HG03103 (cell line): ENCODE data around the gene CXCL1.

Experiments used
- ATAC-seq: cut with Tn5 transposase; IDR thresholded peaks from one replicate; pipeline ENCODE4 v1.9.1; 2021; ENCODE audit warnings: low read depth; ENCODE audit not compliant: unreplicated experiment

Gene CXCL1

DNA sequence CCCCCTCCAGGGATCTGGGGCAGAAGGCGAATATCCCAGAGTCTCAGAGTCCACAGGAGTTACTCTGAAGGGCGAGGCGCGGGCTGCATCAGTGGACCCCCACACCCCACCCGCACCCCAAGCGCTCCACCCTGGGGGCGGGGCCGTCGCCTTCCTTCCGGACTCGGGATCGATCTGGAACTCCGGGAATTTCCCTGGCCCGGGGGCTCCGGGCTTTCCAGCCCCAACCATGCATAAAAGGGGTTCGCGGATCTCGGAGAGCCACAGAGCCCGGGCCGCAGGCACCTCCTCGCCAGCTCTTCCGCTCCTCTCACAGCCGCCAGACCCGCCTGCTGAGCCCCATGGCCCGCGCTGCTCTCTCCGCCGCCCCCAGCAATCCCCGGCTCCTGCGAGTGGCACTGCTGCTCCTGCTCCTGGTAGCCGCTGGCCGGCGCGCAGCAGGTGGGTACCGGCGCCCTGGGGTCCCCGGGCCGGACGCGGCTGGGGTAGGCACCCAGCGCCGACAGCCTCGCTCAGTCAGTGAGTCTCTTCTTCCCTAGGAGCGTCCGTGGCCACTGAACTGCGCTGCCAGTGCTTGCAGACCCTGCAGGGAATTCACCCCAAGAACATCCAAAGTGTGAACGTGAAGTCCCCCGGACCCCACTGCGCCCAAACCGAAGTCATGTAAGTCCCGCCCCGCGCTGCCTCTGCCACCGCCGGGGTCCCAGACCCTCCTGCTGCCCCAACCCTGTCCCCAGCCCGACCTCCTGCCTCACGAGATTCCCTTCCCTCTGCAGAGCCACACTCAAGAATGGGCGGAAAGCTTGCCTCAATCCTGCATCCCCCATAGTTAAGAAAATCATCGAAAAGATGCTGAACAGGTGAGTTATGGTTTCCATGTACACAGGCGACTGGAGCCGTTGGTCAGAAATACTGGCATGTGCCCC, at the start of gene CXCL1:
CXCL1 (plus strand) TSS at position 264 of the 926 bp plus-strand sequence; CDS start at position 342, 78 bp downstream.
- no peak for ATAC-seq

DNA sequence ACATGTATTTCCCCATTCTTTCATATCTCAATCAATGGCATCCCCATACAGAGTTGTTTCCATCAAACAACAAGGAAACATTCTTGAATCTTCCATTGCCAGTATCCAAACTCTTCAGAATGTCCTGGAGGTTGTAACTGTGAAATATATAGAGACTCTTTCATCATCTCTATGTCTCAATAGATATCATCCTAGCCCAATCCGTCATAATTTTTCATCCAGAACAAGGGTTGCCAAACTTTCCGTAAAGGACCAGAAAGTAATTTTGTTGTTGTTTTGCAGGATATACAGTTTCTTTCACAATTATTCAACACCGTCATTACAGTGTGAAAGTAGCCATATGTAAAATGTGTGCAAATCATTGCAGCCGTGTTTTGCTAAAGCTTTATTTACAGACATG, 47.9 kb upstream of the CXCL1 start:
- no peak for ATAC-seq

DNA sequence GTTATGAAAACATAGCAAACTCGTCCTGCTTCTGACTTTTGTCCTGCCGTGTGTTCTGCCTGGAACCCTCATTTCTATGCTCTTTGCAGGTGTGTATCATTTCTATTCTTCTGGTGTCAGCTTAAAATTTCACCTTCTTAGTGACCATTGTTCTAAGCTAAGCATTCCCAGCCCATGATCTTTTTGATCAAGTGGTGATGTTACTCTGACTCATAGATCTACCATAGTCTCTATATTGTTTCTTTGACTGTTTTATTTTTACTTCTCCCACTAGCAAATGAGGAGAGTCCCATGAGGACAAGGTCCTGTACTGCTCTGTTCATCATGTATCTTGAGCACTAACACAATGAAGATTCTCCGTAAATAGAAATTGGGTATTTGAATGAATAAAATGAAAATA, 46.8 kb upstream of the CXCL1 start:
- no peak for ATAC-seq

DNA sequence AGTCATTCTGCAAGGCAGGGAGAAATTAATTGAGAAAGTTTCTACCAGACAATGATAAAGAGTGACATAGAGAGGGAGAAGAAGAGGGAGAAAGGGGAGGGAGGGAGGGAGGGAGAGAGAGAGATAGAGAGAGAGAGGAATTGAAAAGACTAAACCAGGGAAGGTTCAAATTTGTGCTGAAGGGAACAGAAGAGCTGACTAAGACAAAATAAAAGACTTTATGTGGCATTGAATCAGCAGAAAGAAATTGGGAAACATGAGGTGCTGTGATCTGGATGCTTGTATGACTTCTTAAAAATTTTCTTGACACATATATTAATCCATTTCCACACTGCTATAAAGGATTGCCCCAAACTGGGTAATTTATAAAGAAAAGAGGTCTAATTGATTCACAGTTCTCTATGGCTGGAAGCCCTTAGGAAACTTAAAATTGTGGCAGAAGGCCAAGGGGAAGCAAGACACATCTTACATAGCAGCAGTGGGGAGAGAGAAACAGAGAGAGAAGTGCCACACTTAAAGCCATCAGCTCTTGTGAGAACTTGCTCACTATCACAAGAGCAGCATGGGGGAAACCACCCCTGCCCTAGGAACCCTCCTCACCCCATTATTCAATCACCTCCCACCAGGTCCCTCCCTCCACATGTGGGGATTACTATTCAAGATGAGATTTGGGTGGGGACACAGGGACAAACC, 46.2 kb upstream of the CXCL1 start:
- no peak for ATAC-seq

DNA sequence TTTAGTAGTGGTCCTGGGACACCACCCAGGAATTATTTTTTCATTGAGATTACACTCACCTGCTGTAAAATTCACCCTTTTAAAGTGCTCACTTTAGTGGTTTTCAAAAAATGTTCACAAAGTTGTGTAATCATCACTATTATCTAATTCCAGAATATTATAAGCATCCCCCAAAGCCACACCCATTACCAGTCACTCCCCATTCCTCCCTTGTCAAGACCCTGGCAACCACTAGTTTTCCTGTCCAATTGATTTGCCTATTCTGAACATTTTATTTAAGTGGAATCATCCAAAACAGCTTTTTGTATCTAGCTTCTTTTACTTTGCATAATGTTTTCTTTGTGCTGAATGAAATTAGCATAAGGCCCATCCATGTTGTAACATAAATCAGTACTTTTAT, 45.4 kb upstream of the CXCL1 start:
- no peak for ATAC-seq

DNA sequence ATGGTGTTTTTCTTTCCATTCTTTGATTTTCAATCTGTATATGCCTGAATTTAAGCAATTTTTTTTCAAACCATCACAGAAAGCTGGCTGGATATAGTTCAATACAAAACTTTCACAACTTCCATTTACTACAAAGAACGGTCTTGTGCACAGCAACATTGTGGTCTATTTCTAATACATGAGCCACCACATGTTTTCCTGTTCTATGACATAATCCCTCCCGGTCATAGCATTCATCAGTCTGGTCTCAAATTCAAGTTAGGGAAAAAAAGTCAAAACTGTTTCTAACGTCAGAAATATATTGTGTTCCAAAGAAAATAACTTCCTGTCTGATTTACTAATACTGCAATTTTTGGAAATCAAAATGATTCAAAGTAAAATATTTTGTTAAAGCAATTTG, 40.2 kb upstream of the CXCL1 start:
- no peak for ATAC-seq

DNA sequence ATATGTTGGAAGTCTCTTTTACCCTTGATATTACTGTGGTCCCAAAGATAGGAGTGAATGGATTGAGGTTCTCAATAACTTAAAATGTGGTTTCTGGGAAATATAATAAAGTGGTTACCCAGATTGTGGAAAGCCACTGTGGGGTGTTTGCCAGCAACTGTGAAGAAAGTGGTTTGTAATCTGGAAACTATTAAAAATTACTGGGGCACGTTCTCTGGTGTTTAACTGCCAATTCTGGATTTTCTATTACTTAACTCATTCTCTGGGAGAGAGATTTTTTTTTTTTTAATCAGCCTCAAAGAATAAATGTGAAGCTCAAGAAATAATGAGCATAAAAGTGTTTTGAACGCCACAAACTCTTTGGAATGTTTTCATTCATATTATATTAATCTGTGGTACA, 37.6 kb upstream of the CXCL1 start:
- no peak for ATAC-seq

DNA sequence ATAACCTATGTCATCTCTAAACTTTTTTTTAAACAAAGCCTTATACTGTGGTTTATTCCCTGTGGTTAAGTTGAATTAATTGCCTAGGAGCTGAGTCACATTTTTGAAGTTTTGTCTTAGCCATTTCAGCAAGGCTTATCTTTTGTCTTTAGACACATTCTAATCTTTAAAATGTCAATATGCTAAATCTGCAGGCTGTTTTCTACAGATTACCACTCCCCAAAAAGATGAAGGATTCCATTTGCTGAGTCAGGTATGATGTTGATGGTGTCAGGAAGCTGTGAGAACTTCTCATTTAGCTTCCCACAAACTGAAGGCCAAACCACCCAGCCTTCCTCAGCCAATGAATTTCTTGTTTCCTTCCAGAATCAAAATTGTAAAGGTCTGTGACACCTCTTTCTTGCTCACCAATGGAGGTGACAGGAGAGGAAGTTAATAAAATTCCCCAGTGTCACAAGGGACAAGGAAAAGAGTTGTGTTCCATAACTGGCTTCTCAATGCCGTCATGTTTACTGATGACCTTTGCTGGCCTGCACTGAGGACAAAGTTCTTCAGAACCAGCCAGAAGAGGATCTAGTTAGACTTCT, 36.4 kb upstream of the CXCL1 start:
- ATAC-seq = no peak

DNA sequence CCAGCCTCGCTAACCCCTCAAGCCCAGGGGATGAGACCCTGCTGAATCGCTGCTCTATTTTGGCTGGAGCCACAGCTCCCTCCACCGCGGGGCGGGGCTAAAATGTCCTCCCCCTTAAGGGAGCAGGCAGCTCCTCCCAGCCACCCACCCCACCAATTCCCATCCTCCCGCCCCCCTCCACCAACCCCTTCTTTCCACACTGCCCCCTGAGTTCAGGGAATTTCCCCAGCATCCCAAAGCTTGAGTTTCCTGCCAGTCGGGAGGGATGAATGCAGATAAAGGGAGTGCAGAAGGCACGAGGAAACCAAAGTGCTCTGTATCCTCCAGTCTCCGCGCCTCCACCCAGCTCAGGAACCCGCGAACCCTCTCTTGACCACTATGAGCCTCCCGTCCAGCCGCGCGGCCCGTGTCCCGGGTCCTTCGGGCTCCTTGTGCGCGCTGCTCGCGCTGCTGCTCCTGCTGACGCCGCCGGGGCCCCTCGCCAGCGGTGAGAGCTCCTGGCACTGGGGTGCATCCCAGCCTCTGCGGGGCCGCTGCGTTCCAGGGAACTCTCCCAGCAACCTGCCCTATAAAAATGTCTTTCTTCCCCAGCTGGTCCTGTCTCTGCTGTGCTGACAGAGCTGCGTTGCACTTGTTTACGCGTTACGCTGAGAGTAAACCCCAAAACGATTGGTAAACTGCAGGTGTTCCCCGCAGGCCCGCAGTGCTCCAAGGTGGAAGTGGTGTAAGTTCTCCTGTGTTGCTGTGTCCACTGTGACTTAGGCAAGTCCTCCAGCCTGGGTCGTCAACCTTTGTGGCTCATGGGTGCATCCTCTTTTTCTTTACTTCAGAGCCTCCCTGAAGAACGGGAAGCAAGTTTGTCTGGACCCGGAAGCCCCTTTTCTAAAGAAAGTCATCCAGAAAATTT, 32.6 kb upstream of the CXCL1 start, which contains the start of gene CXCL6:
CXCL6 (plus strand) TSS at position 306 of the 907 bp plus-strand sequence; CDS start at position 379, 73 bp downstream.
- no peak for ATAC-seq

DNA sequence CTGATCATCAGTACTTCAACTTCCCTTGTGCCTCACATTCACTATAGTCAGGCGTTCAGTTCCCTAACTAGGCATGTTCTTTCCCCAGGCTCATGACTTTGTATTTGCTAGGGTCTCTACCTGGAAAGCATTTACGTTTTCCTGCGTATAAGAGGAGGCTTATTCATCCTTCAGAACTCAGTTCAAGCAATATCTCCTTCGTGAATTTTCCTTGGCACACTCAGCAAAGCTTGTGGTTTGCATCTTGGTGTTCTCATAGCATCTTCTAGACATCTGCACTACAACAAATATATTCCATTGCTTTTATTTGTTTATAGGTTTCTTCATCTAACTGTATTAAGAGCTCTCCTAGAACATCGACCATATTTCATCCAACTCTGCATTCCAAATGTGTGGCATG, 30.1 kb upstream of the CXCL1 start:
- ATAC-seq = no peak

DNA sequence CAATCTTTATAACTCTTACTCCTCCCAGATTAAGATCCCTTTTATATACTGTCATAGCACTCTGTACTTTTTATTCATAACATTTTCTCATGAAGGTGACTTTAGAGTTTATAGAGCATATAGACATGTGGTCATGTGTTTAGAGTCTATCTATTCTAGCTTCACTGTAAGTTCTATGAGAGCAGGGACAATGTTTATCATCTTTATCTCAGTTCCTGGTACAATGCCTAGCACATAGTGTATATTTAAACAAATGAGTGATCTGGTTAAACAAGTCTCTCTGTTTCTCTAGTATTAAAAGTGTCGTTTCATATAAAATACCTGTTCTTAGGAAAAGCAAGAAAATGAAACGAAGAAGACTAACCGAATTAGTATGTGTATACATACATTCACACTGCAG, 29.5 kb upstream of the CXCL1 start:
- no peak for ATAC-seq

DNA sequence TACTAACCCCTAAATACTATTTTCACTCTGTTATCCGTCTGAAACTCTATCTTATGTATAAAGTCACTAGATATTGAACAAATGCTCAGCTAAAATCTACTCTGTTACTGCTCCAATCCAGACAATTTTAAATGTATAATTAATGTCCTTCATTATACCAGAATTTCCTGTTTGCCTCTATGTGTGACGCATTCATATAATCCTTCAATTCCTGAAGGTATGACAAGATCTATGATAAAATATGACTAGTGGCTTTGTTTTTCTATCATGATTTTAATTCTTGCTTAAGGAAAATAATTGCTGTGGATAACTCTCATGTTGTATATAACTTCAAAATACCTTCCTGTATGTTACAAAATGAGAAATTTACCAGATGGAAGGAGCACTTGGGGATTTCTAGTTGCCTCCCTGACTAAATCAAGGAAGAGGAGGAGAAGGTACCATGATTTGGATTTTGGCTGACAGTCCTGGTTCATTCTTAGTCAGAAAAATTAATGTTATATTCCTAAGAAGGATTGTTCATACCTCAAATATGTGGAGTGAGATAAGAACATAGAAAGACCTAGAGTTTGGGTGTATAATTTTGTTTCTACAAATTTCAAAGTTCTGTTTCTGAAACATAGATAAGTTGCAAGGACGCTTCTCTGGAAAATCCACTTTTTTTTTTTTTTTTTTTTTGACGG, 27.8 kb upstream of the CXCL1 start:
- ATAC-seq = no peak

DNA sequence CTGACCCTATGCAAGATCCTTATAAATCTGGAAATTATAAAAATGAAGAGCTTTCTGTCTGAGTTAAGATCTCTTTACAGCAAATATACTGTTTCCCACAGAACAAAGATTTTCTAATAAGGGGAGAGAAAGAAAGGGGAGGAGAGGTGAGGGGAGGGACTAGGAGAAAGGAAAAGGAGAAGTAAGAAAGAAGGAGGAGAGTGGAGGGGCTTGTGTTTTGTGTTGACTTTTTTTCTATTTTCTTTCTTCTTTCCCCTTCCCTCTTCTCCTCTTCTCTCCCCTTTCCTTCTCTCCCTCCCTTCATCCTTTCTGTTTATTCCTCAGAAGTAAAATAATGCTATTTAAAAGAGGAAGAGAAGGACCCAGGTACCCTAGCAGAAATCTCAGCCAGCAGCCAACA, 26.5 kb upstream of the CXCL1 start:
- no peak for ATAC-seq

DNA sequence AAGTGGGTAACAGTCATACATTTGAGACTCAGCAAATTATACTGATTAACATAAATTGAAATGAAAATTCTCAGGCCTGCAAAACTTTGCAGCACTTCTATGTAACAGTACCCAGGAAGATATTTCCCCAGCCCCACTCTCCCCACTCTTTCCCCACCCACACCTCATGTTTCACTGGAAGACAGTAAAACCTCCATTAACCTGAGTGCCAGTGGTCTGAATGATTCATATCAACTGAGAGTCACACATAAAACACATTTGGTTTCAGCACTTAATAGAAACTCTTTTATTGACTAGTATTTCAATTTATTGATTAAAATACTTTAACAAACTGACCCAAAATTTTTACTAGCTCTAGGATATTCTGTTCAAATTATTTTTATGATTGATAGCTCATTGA, 25.8 kb upstream of the CXCL1 start:
- no peak for ATAC-seq

DNA sequence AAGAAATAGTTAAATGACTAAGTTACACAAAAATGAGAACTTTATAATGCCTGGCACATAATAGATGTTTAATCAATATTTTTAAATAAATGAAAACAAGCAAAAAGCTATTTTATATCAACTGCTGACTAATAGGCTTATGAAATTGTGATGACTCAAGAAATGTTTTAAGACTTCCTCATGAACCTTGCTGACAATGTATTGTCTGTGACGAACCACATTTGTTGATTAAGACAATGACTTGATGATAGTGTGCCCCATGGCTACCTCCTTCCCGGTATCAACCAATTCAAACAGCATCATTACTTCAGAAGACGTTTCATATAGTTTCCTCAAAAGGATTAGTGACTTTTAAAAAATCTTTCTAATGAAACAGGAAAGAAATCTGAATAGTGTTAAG, 24.8 kb upstream of the CXCL1 start:
- ATAC-seq = no peak

DNA sequence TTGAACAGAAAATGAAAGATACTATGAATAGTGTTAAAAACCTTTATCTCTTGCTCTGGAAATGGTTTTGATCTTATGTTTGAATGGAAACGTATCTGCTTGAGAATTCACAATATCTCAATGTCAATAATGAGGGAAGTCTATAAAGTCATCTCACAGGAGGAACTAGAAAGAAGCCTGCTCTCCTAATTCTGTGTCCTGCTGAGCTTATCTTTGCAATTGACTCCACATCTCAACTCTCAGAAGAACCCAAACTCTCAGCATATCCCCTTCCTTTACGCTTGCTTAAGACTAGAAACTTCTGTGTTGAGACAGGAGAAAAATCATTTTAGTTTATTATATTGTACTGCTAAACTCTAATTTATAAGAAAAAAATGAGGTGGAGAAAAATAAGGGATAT, 24.4 kb upstream of the CXCL1 start:
- ATAC-seq = no peak

DNA sequence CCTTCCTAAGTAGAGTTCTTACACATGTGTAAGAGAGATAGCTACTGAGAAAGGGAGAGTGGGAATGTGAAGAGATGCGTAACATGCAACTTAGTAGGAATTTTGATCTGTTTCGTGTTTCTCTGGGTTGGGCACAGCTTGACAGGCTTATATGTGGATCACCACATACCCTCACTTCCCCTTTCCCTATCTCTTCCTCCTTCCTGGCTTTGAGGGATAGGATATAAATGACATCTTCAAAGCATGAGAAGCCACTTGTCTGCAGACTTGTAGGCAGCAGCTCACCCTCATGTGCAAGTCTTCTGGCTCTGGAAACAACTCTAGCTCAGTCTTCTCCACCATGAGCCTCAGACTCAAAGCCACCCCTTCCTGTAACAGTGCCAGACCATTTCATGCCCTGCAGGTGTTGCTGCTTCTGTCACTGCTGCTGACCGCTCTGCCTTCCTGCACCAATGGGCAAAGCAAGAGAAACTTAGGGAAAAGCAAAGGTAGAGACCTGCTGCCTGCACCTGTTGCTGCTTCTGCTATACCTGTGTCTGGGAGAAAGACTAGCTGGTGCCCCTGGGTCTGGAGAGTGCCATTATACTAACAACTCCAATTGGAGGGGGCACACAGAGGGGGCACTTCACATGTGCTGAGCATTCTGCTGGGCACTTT, 21.5 kb upstream of the CXCL1 start:
- ATAC-seq = no peak

DNA sequence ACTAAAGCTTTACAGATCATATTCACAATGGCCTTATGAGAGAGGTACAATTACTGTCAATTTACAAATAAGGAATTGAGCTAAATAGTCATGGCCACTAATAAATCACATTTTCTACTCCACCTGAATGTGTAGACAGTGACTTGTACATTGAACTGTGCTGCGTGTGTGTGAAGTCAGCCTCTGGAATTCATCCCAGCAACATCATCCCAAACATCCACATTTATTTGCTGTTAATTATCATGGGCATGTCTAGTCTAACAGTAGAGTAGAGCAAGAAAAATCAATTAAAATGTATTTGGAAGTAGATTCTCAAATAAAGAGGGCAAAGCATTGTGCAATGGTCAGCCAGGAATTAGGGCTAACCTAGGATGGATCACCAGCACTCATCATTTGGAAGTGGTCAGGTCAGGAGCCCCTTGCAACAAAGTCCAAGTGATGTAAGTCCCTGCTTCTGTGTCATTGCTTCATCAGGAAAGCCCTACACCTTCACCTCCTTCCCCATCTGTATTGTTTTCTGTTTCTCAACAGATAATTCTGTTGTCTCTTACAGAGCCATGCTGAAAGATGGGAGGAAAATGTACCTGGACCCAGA, 20.9 kb upstream of the CXCL1 start:
- ATAC-seq = no peak
